ENCODE data around the gene MYO7B. TPM values are rescaled to one million over a fixed set of nuclear protein-coding genes. Genes with fewer than 3 reads are reported as not detected.

The MYO7B gene
- total and polyA plus RNA-seq, 9 of the 15 experiments (the other 6 are each of a cell fraction or from before 2014, with no cell fraction given): 0.08 TPM; not detected in 8

DNA sequence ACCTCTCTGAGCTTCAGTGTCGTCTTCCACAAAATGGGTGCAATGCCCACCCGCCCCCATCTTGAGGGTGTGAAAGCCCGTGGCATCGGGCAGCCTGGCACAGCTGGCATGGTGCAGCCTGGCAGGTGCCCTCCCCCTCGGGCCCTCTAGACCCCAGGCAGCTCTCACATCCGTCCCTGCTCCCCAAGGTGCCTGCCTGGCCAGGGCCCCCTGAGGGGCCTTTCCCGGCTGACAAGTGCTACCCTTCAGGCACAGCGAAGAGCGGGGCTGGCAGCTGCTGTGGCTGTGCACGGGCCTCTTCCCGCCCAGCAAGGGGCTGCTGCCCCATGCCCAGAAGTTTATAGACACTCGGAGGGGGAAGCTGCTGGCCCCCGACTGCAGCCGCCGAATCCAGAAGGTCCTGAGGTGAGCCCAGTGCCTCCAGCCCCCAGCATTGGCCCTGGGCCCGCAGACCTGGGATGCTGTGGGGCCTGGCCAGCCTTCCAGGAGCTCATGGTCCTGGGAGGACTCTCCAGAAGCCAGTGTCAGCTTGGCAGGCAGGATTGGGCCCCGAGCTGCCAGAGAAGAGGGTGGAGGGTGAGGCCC lies 96.6 kb downstream of the MYO7B start (continued):
- TF ChIP-seq, protein P1, sequence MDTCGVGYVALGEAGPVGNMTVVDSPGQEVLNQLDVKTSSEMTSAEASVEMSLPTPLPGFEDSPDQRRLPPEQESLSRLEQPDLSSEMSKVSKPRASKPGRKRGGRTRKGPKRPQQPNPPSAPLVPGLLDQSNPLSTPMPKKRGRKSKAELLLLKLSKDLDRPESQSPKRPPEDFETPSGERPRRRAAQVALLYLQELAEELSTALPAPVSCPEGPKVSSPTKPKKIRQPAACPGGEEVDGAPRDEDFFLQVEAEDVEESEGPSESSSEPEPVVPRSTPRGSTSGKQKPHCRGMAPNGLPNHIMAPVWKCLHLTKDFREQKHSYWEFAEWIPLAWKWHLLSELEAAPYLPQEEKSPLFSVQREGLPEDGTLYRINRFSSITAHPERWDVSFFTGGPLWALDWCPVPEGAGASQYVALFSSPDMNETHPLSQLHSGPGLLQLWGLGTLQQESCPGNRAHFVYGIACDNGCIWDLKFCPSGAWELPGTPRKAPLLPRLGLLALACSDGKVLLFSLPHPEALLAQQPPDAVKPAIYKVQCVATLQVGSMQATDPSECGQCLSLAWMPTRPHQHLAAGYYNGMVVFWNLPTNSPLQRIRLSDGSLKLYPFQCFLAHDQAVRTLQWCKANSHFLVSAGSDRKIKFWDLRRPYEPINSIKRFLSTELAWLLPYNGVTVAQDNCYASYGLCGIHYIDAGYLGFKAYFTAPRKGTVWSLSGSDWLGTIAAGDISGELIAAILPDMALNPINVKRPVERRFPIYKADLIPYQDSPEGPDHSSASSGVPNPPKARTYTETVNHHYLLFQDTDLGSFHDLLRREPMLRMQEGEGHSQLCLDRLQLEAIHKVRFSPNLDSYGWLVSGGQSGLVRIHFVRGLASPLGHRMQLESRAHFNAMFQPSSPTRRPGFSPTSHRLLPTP (IDR thresholded peaks at IDR 0.05; ENCODE audit: borderline replicate concordance, extremely low read depth, insufficient read length): no peak
- no peak for TF ChIP-seq ESRRA (IDR thresholded peaks at IDR 0.05; ENCODE audit: borderline replicate concordance, low read depth)
- TF ChIP-seq ZSCAN32 (CRISPR knock-in tag; IDR thresholded peaks at IDR 0.05): no peak
- no peak for TF ChIP-seq CHD4 (IDR thresholded peaks at IDR 0.05; ENCODE audit: insufficient read depth, insufficient replicate concordance, low read depth, low read length, poor library complexity, severe bottlenecking)
- no peak for TF ChIP-seq IFI16 (CRISPR knock-in tag; IDR thresholded peaks at IDR 0.05)

All from K562 (cell line).